Activated CD4-positive, alpha-beta T cell treated with anti-CD3 and anti-CD28 coated beads for 36 hours (primary cell): ENCODE measurements around the gene MYO1E. TPM values are rescaled to one million over a fixed set of nuclear protein-coding genes. Genes with fewer than 3 reads are reported as not detected.

ENCODE experiments used
- ATAC-seq: fragments of 200-7000 bp; cut with Tn5 transposase; one replicate; pipeline ENCODE4 v1.10.0; 2021; ENCODE audit warnings: mild to moderate bottlenecking, moderate library complexity
- CTCF ChIA-PET: fragments of 350-600 bp; sonication (Branson Sonifier 250); formaldehyde crosslinking; loops from one replicate; lab custom pipeline; 2021; ENCODE audit warnings: antibody characterized with exemption; lab: Charles Lee
- POLR2A ChIA-PET: fragments of 350-600 bp; sonication (Branson Sonifier 250); formaldehyde crosslinking; loops from one replicate; lab custom pipeline; 2021; ENCODE audit warnings: antibody characterized with exemption, inconsistent platforms; lab: Charles Lee
- DNase-seq: peaks from one replicate; pipeline ENCODE4 v3.0.0-alpha.2; 2020
- H3K27ac Mint-ChIP-seq: one replicate; pipeline ENCODE4 v1.8.0; 2021; ENCODE audit warnings: mixed read lengths
- H3K27me3 Mint-ChIP-seq: one replicate; pipeline ENCODE4 v1.8.0; 2021; ENCODE audit warnings: mixed read lengths
- H3K36me3 Mint-ChIP-seq: one replicate; pipeline ENCODE4 v1.8.0; 2021; ENCODE audit warnings: low read depth, mixed read lengths
- H3K4me1 Mint-ChIP-seq: one replicate; pipeline ENCODE4 v1.8.0; 2021; ENCODE audit warnings: mixed read lengths
- H3K4me3 Mint-ChIP-seq: one replicate; pipeline ENCODE4 v1.8.0; 2021; ENCODE audit warnings: mild to moderate bottlenecking, moderate library complexity, mixed read lengths
- H3K9me3 Mint-ChIP-seq: one replicate; pipeline ENCODE4 v1.8.0; 2021; ENCODE audit warnings: low read depth, mixed read lengths
- intact Hi-C, 2 experiments: fragments of 100-400 bp; cut with DNase I in 1 of 2; cut with micrococcal nuclease in 1 of 2; formaldehyde crosslinking; loops; one replicate each; pipeline versions ENCODE4 v1.14.2 to v1.15.1; 2022 to 2024; cut with DNase I, micrococcal nuclease
- total RNA-seq, 2 experiments: library from RNA; stranded (reverse); gene quantifications; one replicate each; pipeline ENCODE4 v1.2.3, GENCODE V29; 2021

MYO1E gene
- total RNA-seq, 2 experiments from 2014 or later = 8.0 to 12.6 TPM

GRCh38 chr15:59385171-59385570 lies 12.5 kb upstream of the MYO1E start:
- H3K4me3 Mint-ChIP-seq = no peak overlapping the region
- POLR2A ChIA-PET = no interaction called here
- ATAC-seq (no peak), DNase-seq (no peak)
- H3K4me1 Mint-ChIP-seq = no peaks in the 10 kb centered on the region
- H3K27me3 Mint-ChIP-seq = peaks cover 2% of the 10 kb centered on the region
- intact Hi-C loops = no loop called here
- H3K36me3 Mint-ChIP-seq = no peaks in the 10 kb centered on the region
- no peaks in the 10 kb centered on the region for H3K9me3 Mint-ChIP-seq
- CTCF ChIA-PET = no interaction called here
- no peak overlapping the region for H3K27ac Mint-ChIP-seq

GRCh38 chr15:59384507-59384906 lies 11.8 kb upstream of the MYO1E start:
- Mint-ChIP-seq H3K36me3 (no peaks in the 10 kb centered on the region), H3K27ac (no peak overlapping the region), H3K27me3 (peaks cover 4% of the 10 kb centered on the region), H3K4me3 (no peak overlapping the region), H3K4me1 (no peaks in the 10 kb centered on the region), H3K9me3 (no peaks in the 10 kb centered on the region)
- no peak for ATAC-seq
- DNase-seq = no peak
- ChIA-PET CTCF (no interaction called here), POLR2A (no interaction called here)
- intact Hi-C loops = no loop called here

GRCh38 chr15:59380902-59381610 lies 8.4 kb upstream of the MYO1E start:
- no peaks in the 10 kb centered on the region for H3K9me3 Mint-ChIP-seq
- ChIA-PET CTCF (interaction anchor here (0.6 kb wide), 1 partner anchor 1779 kb away, joined by 3 read pairs; no protein-coding TSS in a partner anchor), POLR2A (no interaction called here)
- intact Hi-C loops = no loop called here
- H3K27ac Mint-ChIP-seq = no peak overlapping the region
- no peaks in the 10 kb centered on the region for H3K36me3 Mint-ChIP-seq
- H3K27me3 Mint-ChIP-seq = peaks cover 4% of the 10 kb centered on the region
- DNase-seq (no peak), ATAC-seq (no peak)
- H3K4me1 Mint-ChIP-seq = no peaks in the 10 kb centered on the region
- H3K4me3 Mint-ChIP-seq = no peak overlapping the region

GRCh38 chr15:59379531-59379930 lies 6.9 kb upstream of the MYO1E start:
- ChIA-PET CTCF (no interaction called here), POLR2A (interaction anchor here (0.7 kb wide), 1 partner anchor 233 kb away, joined by 6 read pairs; no protein-coding TSS in a partner anchor)
- no peaks in the 10 kb centered on the region for H3K9me3 Mint-ChIP-seq
- intact Hi-C loops = loop anchor here in 1 of 2 experiments (10.0 kb wide), 1 partner anchor 135 kb away; no protein-coding TSS in a partner anchor
- H3K4me3 Mint-ChIP-seq = no peak overlapping the region
- peaks cover 9% of the 10 kb centered on the region for H3K27me3 Mint-ChIP-seq
- no peaks in the 10 kb centered on the region for H3K4me1 Mint-ChIP-seq
- ATAC-seq (no peak), DNase-seq (no peak)
- H3K27ac Mint-ChIP-seq = no peak overlapping the region
- no peaks in the 10 kb centered on the region for H3K36me3 Mint-ChIP-seq

- H3K4me1 Mint-ChIP-seq = no peaks in the 10 kb centered on the region
- intact Hi-C loops = loop anchor here in 1 of 2 experiments (10.0 kb wide), 1 partner anchor 134 kb away; no protein-coding TSS in a partner anchor
- POLR2A ChIA-PET = interaction anchor here (0.7 kb wide), 1 partner anchor 232 kb away, joined by 6 read pairs; no protein-coding TSS in a partner anchor
Observed at GRCh38 chr15:59378855-59379254, 6.2 kb upstream of the MYO1E start.

GRCh38 chr15:59377924-59378323 lies 5.3 kb upstream of the MYO1E start:
- Mint-ChIP-seq H3K4me3 (no peak overlapping the region), H3K27me3 (peaks cover 24% of the 10 kb centered on the region)
- CTCF ChIA-PET = no interaction called here

More at GRCh38 chr15:59378855-59379254, 6.2 kb upstream of the MYO1E start:
- DNase-seq = no peak
- H3K4me3 Mint-ChIP-seq = no peak overlapping the region
- H3K9me3 Mint-ChIP-seq = no peaks in the 10 kb centered on the region
- H3K36me3 Mint-ChIP-seq = no peaks in the 10 kb centered on the region
- H3K27ac Mint-ChIP-seq = no peak overlapping the region
- CTCF ChIA-PET = no interaction called here
- ATAC-seq = no peak
- H3K27me3 Mint-ChIP-seq = peaks cover 16% of the 10 kb centered on the region

GRCh38 chr15:59376733-59377132 lies 4.1 kb upstream of the MYO1E start:
- Mint-ChIP-seq H3K9me3 (no peaks in the 10 kb centered on the region), H3K4me3 (no peak overlapping the region), H3K27ac (no peak overlapping the region), H3K27me3 (peaks cover 29% of the 10 kb centered on the region), H3K36me3 (no peaks in the 10 kb centered on the region), H3K4me1 (peaks cover 7% of the 10 kb centered on the region)
- intact Hi-C loops = loop anchor here in 1 of 2 experiments (10.0 kb wide), 1 partner anchor 132 kb away; no protein-coding TSS in a partner anchor
- ATAC-seq = no peak
- ChIA-PET CTCF (interaction anchor here (0.7 kb wide), 2 partner anchors 1199 to 1291 kb away, joined by 3 read pairs; no protein-coding TSS in a partner anchor), POLR2A (no interaction called here)
- no peak for DNase-seq

More at GRCh38 chr15:59377924-59378323, 5.3 kb upstream of the MYO1E start:
- peaks cover 4% of the 10 kb centered on the region for H3K4me1 Mint-ChIP-seq
- no peak for DNase-seq
- ATAC-seq = no peak
- H3K27ac Mint-ChIP-seq = no peak overlapping the region
- POLR2A ChIA-PET = no interaction called here
- intact Hi-C loops = loop anchor here in 1 of 2 experiments (10.0 kb wide), 1 partner anchor 133 kb away; no protein-coding TSS in a partner anchor
- H3K36me3 Mint-ChIP-seq = no peaks in the 10 kb centered on the region
- no peaks in the 10 kb centered on the region for H3K9me3 Mint-ChIP-seq

- no peaks in the 10 kb centered on the region for H3K36me3 Mint-ChIP-seq
Observed at GRCh38 chr15:59373215-59373614, 544 bp upstream of the MYO1E start.

GRCh38 chr15:59371458-59372351 lies 966 bp downstream of the MYO1E start:
- peaks cover 50% of the 10 kb centered on the region for H3K27me3 Mint-ChIP-seq
- no peaks in the 10 kb centered on the region for H3K9me3 Mint-ChIP-seq
- peaks cover 14% of the 10 kb centered on the region for H3K4me1 Mint-ChIP-seq
- peak overlapping the region; percentile 78 for H3K4me3 Mint-ChIP-seq
- no peaks in the 10 kb centered on the region for H3K36me3 Mint-ChIP-seq
- DNase-seq (peak; percentile 31), ATAC-seq (peak; percentile 42)
- POLR2A ChIA-PET = no interaction called here
- CTCF ChIA-PET = interaction anchor here (1.5 kb wide), 1 partner anchor 11 kb away, joined by 4 read pairs; no protein-coding TSS in a partner anchor
- intact Hi-C loops = loop anchor here (5.0 to 10.0 kb wide), 2 partner anchors 124 to 127 kb away; no protein-coding TSS in a partner anchor
- peak overlapping the region; percentile 59 for H3K27ac Mint-ChIP-seq

More at GRCh38 chr15:59373215-59373614, 544 bp upstream of the MYO1E start:
- ChIA-PET CTCF (interaction anchor here (1.5 kb wide), 1 partner anchor 12 kb away, joined by 4 read pairs; no protein-coding TSS in a partner anchor), POLR2A (no interaction called here)
- Mint-ChIP-seq H3K4me1 (peaks cover 14% of the 10 kb centered on the region), H3K27me3 (peaks cover 46% of the 10 kb centered on the region), H3K27ac (no peak overlapping the region), H3K4me3 (peak overlapping the region; percentile 78), H3K9me3 (no peaks in the 10 kb centered on the region)
- intact Hi-C loops = loop anchor here (5.0 to 10.0 kb wide), 2 partner anchors 126 to 128 kb away; no protein-coding TSS in a partner anchor
- ATAC-seq (no peak), DNase-seq (no peak)

GRCh38 chr15:59369597-59369996 lies 3.1 kb downstream of the MYO1E start:
- DNase-seq = no peak
- ChIA-PET CTCF (no interaction called here), POLR2A (no interaction called here)
- intact Hi-C loops = no loop called here
- no peak overlapping the region for H3K4me3 Mint-ChIP-seq
- ATAC-seq = no peak
- H3K27me3 Mint-ChIP-seq = peaks cover 45% of the 10 kb centered on the region
- peaks cover 14% of the 10 kb centered on the region for H3K4me1 Mint-ChIP-seq
- H3K36me3 Mint-ChIP-seq = no peaks in the 10 kb centered on the region
- no peak overlapping the region for H3K27ac Mint-ChIP-seq
- no peaks in the 10 kb centered on the region for H3K9me3 Mint-ChIP-seq

GRCh38 chr15:59367022-59367451 lies 5.6 kb downstream of the MYO1E start:
- ATAC-seq = no peak
- no peak overlapping the region for H3K27ac Mint-ChIP-seq
- no peaks in the 10 kb centered on the region for H3K9me3 Mint-ChIP-seq
- ChIA-PET POLR2A (no interaction called here), CTCF (no interaction called here)
- H3K4me1 Mint-ChIP-seq = peaks cover 7% of the 10 kb centered on the region
- peaks cover 32% of the 10 kb centered on the region for H3K27me3 Mint-ChIP-seq
- DNase-seq = no peak
- H3K4me3 Mint-ChIP-seq = no peak overlapping the region
- intact Hi-C loops = no loop called here
- no peaks in the 10 kb centered on the region for H3K36me3 Mint-ChIP-seq
